GM18517 (cell line): ENCODE measurements around the gene DEFB114.
"Not testable (repeated sequence)": the region's sequence is repeated elsewhere in the genome, so short reads cannot be mapped to it uniquely, and the experiment has no call there.

Source experiments
- ATAC-seq: cut with Tn5 transposase; IDR thresholded peaks from one replicate; pipeline ENCODE4 v1.9.1; 2021; ENCODE audit warnings: mild to moderate bottlenecking, moderate library complexity; ENCODE audit not compliant: unreplicated experiment

DEFB114 gene

GRCh38 chr6:49964064-49964463 lies at the start of gene DEFB114:
DEFB114 (minus strand) TSS chr6:49964164; CDS start chr6:49964105, 59 bp downstream.
- no peak for ATAC-seq

GRCh38 chr6:50007819-50008218 lies 43.9 kb upstream of the DEFB114 start:
- ATAC-seq = no peak

GRCh38 chr6:50003139-50003538 lies 39.2 kb upstream of the DEFB114 start:
- ATAC-seq = no peak

- no peak for ATAC-seq
Observed at GRCh38 chr6:49995278-49995677, 31.3 kb upstream of the DEFB114 start.

- ATAC-seq = no peak
Observed at GRCh38 chr6:49988900-49989299, 24.9 kb upstream of the DEFB114 start.

GRCh38 chr6:49987749-49988148 lies 23.8 kb upstream of the DEFB114 start:
- ATAC-seq = no peak

GRCh38 chr6:49986551-49986950 lies 22.6 kb upstream of the DEFB114 start:
- ATAC-seq = no peak

- ATAC-seq = no peak
Observed at GRCh38 chr6:49982046-49982445, 18.1 kb upstream of the DEFB114 start.

- ATAC-seq = peak; percentile 71
Observed at GRCh38 chr6:49980898-49981297, 16.9 kb upstream of the DEFB114 start.

GRCh38 chr6:49979584-49979983 lies 15.6 kb upstream of the DEFB114 start:
- no peak for ATAC-seq

GRCh38 chr6:49978332-49979226 lies 14.6 kb upstream of the DEFB114 start:
- ATAC-seq = peak; percentile 63

GRCh38 chr6:49969605-49970004 lies 5.6 kb upstream of the DEFB114 start, which contains the start of gene DEFB113:
DEFB113 (minus strand) TSS chr6:49969625; CDS start chr6:49969625, 0 bp downstream.
- ATAC-seq = no peak

GRCh38 chr6:49966823-49967222 lies 2.9 kb upstream of the DEFB114 start:
- ATAC-seq = no peak

- ATAC-seq = no peak
Observed at GRCh38 chr6:49966334-49966733, 2.4 kb upstream of the DEFB114 start.

GRCh38 chr6:49958180-49958579 lies 5.8 kb downstream of the DEFB114 start:
- ATAC-seq = no peak

- ATAC-seq = no peak
Observed at GRCh38 chr6:49955847-49956246, 8.1 kb downstream of the DEFB114 start.

- no peak for ATAC-seq
Observed at GRCh38 chr6:49951926-49952325, 12.0 kb downstream of the DEFB114 start.

- no peak for ATAC-seq
Observed at GRCh38 chr6:49950415-49950751, 13.6 kb downstream of the DEFB114 start.

- ATAC-seq = no peak
Observed at GRCh38 chr6:49949062-49949461, 14.9 kb downstream of the DEFB114 start.

GRCh38 chr6:49946835-49947234 lies 17.1 kb downstream of the DEFB114 start:
- ATAC-seq = no peak

GRCh38 chr6:49944068-49944467 lies 19.9 kb downstream of the DEFB114 start:
- not testable (repeated sequence) for ATAC-seq

- ATAC-seq = no peak
Observed at GRCh38 chr6:49939993-49940498, 23.9 kb downstream of the DEFB114 start.
